A673 (cell line): ENCODE measurements around the gene OLA1.

Experiments used
- EZH2 ChIP-seq: fragments of 200-600 bp; sonication (generic); IDR thresholded peaks from 2 replicates; pipeline ENCODE4 v1.6.1; 2017; ENCODE audit warnings: borderline replicate concordance, low read depth, mild to moderate bottlenecking, mixed read lengths, antibody characterized with exemption, low read length; ENCODE audit not compliant: poor library complexity, severe bottlenecking
- TF ChIP-seq, protein P1 (sequence below): fragments of 300-800, 200-600 bp; sonication (generic); conservative IDR thresholded peaks from 2 replicates; pipeline ENCODE4 v1.5.1; 2017; ENCODE audit warnings: low read depth, mild to moderate bottlenecking, antibody characterized with exemption, low read length, moderate library complexity, mixed read lengths

DNA sequence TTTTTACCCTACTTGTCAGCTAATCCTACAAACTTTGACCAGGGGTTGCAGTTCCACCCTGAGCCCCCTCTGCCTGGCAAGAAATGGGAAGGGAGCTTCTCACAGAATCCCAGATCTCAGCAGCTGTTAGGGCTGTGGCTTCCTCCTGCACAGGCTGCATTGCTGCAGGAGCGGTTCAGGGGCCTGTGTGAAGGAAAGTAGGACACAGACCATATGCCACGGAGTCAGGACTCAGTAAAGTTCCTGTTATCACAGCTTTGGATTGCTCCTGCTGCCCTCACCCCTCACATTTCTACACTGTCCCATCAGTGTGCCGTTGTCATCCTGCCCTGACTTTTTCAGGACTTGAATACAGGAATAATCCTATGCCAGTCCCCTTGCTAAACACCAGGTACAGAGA, 220.4 kb downstream of the OLA1 start:
- TF ChIP-seq, protein P1, sequence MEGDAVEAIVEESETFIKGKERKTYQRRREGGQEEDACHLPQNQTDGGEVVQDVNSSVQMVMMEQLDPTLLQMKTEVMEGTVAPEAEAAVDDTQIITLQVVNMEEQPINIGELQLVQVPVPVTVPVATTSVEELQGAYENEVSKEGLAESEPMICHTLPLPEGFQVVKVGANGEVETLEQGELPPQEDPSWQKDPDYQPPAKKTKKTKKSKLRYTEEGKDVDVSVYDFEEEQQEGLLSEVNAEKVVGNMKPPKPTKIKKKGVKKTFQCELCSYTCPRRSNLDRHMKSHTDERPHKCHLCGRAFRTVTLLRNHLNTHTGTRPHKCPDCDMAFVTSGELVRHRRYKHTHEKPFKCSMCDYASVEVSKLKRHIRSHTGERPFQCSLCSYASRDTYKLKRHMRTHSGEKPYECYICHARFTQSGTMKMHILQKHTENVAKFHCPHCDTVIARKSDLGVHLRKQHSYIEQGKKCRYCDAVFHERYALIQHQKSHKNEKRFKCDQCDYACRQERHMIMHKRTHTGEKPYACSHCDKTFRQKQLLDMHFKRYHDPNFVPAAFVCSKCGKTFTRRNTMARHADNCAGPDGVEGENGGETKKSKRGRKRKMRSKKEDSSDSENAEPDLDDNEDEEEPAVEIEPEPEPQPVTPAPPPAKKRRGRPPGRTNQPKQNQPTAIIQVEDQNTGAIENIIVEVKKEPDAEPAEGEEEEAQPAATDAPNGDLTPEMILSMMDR, result no peak
- no peak for TF ChIP-seq EZH2
